Stimulated activated CD8-positive, alpha-beta memory T cell treated with anti-CD3 and anti-CD28 coated beads, Interleukin-12 subunit alpha, Interleukin-12 subunit beta, amount 100 ng/mL, for 24 hours (primary cell): Measurements from ENCODE around the gene PPP6R2.

ENCODE experiments used
- DNase-seq: peaks from one replicate; pipeline ENCODE4 v3.0.0-alpha.2; 2020; ENCODE audit errors: extremely low read depth

Gene PPP6R2

DNA sequence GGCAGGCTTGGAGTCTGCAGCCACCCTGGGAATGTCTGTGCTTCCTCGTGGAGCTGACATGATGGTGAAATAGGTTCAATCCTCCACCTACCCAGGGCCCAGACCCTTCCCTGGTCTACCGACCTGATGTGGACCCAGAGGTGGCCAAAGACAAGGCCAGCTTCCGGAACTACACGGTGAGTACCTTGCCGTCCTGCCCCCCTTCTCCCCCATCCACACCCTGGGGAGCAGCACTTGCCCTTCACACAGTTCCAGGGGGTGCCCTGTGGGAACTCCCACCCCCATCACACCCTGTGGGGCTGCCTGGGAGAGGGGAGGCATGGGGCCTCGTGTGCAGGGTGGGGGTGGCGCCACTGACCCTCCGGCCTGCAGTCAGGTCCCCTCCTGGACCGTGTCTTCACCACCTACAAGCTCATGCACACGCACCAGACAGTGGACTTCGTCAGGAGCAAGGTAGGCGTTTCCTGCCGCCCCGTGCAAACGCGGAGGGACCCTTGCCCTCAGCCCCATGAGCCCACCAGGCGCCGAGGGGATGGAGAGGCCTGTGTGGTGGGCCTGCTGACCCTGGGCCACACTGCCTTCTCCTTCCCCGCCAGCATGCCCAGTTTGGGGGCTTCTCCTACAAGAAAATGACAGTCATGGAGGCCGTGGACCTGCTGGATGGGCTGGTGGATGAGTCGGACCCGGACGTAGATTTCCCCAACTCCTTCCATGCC is 144.3 kb downstream of the PPP6R2 start:
- no peak for DNase-seq

DNA sequence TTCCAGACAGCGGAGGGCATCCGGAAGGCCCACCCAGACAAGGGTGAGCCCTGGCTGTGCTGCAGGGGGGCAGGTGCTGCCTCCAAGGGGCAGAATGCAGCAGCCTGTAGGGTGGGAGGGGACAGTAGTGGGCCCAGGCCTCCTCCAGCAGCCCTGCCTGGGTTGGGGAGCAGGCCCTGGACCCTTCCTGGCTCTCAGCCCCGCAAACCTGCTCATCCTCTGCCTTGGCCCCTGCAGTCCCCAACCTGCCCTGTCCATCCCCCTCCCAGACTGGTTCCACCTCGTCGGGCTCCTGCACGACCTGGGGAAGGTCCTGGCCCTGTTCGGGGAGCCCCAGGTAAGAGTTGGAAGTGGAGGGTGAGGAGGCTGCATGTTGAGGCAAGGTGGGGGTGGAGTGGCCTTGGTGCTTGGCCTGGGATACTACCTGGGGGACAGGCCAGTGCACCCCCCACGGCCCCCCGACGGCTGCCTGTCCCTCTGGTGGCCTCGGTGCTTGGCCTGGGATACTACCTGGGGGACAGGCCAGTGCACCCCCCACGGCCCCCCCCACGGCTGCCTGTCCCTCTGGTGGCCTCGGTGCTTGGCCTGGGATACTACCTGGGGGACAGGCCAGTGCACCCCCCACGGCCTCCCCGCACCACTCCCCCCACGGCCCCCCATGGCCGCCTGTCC is 145.0 kb downstream of the PPP6R2 start:
- DNase-seq, result no peak

DNA sequence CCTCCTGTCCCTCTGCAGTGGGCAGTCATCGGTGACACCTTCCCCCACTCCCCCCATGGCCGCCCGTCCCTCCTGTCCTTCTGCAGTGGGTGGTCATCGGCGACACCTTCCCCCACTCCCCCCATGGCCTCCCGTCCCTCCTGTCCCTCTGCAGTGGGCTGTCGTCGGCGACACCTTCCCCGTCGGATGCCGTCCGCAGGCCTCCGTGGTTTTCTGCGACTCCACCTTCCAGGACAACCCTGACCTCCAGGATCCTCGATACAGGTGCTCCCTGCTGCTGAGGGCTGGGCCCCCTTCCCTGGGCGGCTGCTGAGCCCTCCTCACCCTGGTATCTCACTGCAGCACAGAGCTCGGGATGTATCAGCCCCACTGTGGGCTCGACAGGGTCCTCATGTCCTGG is 145.8 kb downstream of the PPP6R2 start:
- DNase-seq, result no peak

DNA sequence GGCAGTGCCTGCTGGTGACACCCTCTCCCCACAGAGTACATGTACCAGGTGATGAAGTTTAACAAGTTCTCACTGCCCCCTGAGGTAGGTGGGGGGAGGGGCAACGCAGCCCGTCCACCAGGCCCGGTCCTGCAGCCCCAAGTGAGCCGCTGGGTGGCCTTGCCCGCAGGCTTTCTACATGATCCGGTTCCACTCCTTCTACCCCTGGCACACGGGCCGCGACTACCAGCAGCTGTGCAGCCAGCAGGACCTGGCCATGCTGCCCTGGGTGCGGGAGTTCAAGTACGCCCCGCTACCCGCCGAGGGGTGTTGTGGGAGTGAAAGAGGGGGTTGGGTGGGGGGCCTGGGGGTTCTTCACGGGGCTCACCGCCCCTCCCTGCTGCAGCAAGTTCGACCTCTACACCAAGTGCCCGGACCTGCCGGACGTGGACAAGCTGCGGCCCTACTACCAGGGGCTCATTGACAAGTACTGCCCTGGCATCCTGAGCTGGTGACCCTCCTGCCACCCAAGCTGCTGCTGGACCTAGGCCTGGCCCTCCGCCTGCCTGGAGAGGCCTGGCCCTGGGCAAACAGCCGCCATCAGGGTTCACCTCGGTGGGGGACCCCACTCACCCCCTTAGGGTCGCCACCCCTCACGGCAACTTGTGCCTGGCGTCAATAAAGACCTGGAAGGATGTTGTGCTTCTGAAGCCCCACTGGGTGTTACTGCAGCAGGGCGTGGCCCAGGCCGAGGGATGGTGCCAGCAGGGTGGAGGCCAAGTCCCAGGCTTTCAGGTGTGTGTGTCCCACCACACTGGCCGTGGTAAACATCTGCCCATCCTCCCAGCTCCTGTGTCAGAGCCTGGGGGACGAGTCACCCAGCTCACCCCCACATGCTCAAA is 146.5 kb downstream of the PPP6R2 start:
- DNase-seq, result no peak

DNA sequence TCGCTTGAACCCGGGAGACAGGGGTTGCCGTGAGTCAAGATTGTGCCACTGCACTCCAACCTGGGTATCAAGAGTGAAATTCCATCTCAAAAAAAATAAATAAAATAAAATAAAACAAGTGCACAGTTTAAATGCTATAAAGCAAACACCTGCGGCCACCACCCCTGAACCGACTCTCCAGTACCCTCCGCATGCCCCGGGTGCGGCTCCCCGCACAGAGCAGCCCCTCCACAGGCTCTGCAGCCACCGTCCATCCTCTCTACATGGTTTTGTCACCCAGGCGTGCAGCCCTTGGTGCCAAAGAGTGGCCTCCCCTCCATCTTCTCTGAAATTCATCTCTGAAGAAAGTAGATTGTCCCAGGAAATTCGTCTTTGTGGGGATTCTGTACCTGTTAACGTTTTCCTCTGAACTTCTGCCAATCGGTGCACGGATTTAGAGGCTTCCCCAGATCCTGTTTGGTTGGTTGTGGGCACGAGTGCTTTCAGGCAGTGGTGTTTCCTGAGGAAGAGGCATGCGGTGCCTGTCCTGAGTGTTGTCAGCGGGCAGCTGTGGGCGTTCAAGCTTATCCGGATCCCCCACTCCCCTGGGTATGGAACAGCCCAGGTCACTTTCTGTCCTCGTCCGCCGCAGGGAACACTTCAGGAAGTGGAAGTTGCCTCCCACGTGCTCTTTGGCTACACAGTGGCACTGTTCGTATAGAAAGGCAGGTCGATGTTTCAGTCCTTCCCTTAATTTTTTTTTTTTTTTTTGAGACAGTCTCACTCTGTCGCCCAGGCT is 147.6 kb downstream of the PPP6R2 start:
- no peak for DNase-seq
